ENCODE data around the gene TXK. TPM values are rescaled to one million over a fixed set of nuclear protein-coding genes. Genes with fewer than 3 reads are reported as not detected.

Gene TXK
- total and polyA plus RNA-seq, 10 of the 15 experiments (the other 5 are each of a cell fraction or from before 2014, with no cell fraction given) = 0.44 to 2.9 (median 1.4) TPM

DNA sequence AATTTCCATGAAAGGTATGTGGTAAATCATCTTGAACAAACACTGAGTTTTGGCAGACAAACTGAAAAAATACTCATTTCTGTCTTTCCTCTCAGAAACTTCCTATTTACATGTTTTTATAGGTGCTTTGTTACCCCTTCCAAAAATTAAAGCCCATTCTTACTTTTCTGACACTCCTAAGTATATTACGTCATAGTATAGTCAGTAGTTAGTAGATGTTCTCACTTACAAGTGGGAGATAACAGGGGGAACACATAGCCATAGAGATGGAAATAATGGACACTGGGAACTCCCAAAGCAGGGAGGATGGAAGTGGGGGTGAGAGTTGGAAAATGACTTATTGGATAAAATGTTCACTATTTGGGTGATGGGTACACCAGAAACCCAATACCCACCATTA is 28.8 kb downstream of the TXK start:
- ChIA-PET SMC1A (ENCODE audit: uncharacterized antibody, unreplicated experiment) (interaction anchor here (2.1 kb wide), 1 partner anchor 10 kb away, joined by 7 read pairs; no protein-coding TSS in a partner anchor), CTCF (interaction anchor here (0.7 kb wide), 1 partner anchor 19 kb away, joined by 4 read pairs; no protein-coding TSS in a partner anchor), RAD21 (ENCODE audit: unreplicated experiment) (no interaction called here), POLR2A (no interaction called here)
- no peaks in the 10 kb centered on the region for H3K79me2 ChIP-seq (ENCODE audit: control insufficient read depth, insufficient read depth, low read length)
- H3K27ac ChIP-seq (ENCODE audit: control insufficient read depth, insufficient read depth) = no peak overlapping the region
- DNase-seq (ENCODE audit: low read depth, low spot score) (no peak), FAIRE-seq (no peak), ATAC-seq (no peak)
- H3K36me3 ChIP-seq (ENCODE audit: control insufficient read depth in 2 of 2, insufficient read depth in 2 of 2, low read length in 1 of 2) = no peaks in the 10 kb centered on the region
- no peaks in the 10 kb centered on the region for H3K27me3 ChIP-seq (replicated peaks in 1 of 2; ENCODE audit: control insufficient read depth in 2 of 2, insufficient read depth in 2 of 2, low read length in 1 of 2)
- 96% methylated on average over 1 of the region's 1 CpG for WGBS (ENCODE audit: insufficient coverage, insufficient replicate concordance, low lambda C conversion rate, missing lambda C conversion rate)
- no TSS peak for BruUV-seq (replicated peaks)
- H3K9ac ChIP-seq (ENCODE audit: control insufficient read depth, insufficient read depth, low read length) = no peak overlapping the region
- in situ Hi-C loops (cut with MboI) = no loop called here
- no peak overlapping the region for H2AFZ ChIP-seq (ENCODE audit: control insufficient read depth, low read depth, low read length)
- no peaks in the 10 kb centered on the region for H3K4me1 ChIP-seq (ENCODE audit: control insufficient read depth, insufficient read depth, low read length)
- no peak overlapping the region for H3K4me2 ChIP-seq (ENCODE audit: control insufficient read depth, insufficient read depth)
- H3K4me3 ChIP-seq = no peak overlapping the region
- H3K9me3 ChIP-seq (replicated peaks; ENCODE audit: control insufficient read depth, insufficient read depth, low read length) = no peaks in the 10 kb centered on the region
- no peak for TF ChIP-seq RFX5 (IDR thresholded peaks at IDR 0.05; ENCODE audit: low read depth, low read length)
- TF ChIP-seq JUNB (IDR thresholded peaks at IDR 0.05) = no peak
- TF ChIP-seq NR2C1 (IDR thresholded peaks at IDR 0.05) = no peak
- no peak for TF ChIP-seq ESRRA (IDR thresholded peaks at IDR 0.05; ENCODE audit: low read length)
- TF ChIP-seq HDAC6 (IDR thresholded peaks at IDR 0.05; ENCODE audit: unreplicated experiment) = no peak
- intact Hi-C loops (cut with micrococcal nuclease; ENCODE audit: unreplicated experiment) = loop anchor here (5.0 kb wide), 1 partner anchor 103 kb away; no protein-coding TSS in a partner anchor
- no peaks in the 10 kb centered on the region for H4K20me1 ChIP-seq (ENCODE audit: control insufficient read depth, insufficient read depth)

DNA sequence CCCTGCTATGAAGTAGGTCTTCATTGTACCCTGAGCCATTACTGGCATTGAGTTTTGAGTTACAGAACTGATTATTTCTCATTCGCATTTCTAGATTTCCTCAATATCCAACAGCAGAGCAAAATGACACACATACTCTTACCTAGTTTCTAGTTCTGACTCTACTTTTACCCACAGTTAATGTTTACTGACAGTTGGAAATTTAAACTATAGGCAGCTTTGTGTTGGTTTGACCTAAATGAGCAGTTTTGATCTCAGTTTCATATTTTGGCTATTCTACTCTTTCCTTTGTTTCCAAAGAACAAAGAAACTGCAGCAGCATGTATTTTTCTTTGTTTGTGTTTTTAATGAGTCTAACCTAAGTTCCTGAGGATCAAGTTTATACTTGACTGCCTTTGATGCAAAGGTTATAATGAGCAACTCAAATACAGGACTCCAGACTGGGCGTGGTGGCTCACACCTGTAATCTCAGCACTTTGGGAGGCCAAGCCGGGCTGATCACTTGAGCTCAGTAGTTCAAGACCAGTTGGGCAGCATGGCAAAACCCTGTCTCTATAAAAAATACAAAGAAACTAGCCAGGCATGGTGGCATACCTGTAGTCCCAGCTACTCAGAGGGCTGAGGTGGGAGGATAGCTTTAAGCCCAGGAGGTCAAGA is 30.4 kb downstream of the TXK start:
- 71% methylated on average over 3 of the region's 3 CpGs for WGBS (ENCODE audit: insufficient coverage, insufficient replicate concordance, low lambda C conversion rate, missing lambda C conversion rate)
- RAD21 ChIA-PET (ENCODE audit: unreplicated experiment) = interaction anchor here (1.1 kb wide), 1 partner anchor 100 kb away, joined by 3 read pairs; no protein-coding TSS in a partner anchor
- DNase-seq (ENCODE audit: low read depth, low spot score) (no peak), FAIRE-seq (no peak), ATAC-seq (peak; percentile 86)
- no peak overlapping the region for H2AFZ ChIP-seq (ENCODE audit: control insufficient read depth, low read depth, low read length)
- no peak overlapping the region for H3K9ac ChIP-seq (ENCODE audit: control insufficient read depth, insufficient read depth, low read length)
- intact Hi-C loops (cut with micrococcal nuclease; ENCODE audit: unreplicated experiment) (loop anchor here (5.0 kb wide), 1 partner anchor 66 kb away; no protein-coding TSS in a partner anchor), in situ Hi-C loops (cut with MboI) (no loop called here)
- CTCF ChIA-PET = interaction anchor here (1.2 to 1.8 kb wide), 3 partner anchors 23 to 187 kb away, joined by 3 to 7 read pairs (median 3); no protein-coding TSS in a partner anchor
- TSS peak; percentile 63 for BruUV-seq (replicated peaks)
- no peak overlapping the region for H3K4me2 ChIP-seq (ENCODE audit: control insufficient read depth, insufficient read depth)
- POLR2A ChIA-PET = no interaction called here
- SMC1A ChIA-PET (ENCODE audit: uncharacterized antibody, unreplicated experiment) = interaction anchor here (0.7 to 2.1 kb wide), 2 partner anchors 8 to 16 kb away, joined by 3 to 7 read pairs; no protein-coding TSS in a partner anchor
- no peaks in the 10 kb centered on the region for H4K20me1 ChIP-seq (ENCODE audit: control insufficient read depth, insufficient read depth)
- H3K27ac ChIP-seq (ENCODE audit: control insufficient read depth, insufficient read depth) = no peak overlapping the region
- H3K36me3 ChIP-seq (ENCODE audit: control insufficient read depth in 2 of 2, insufficient read depth in 2 of 2, low read length in 1 of 2) = no peaks in the 10 kb centered on the region
- no peaks in the 10 kb centered on the region for H3K9me3 ChIP-seq (replicated peaks; ENCODE audit: control insufficient read depth, insufficient read depth, low read length)
- no peaks in the 10 kb centered on the region for H3K27me3 ChIP-seq (replicated peaks in 1 of 2; ENCODE audit: control insufficient read depth in 2 of 2, insufficient read depth in 2 of 2, low read length in 1 of 2)
- H3K4me3 ChIP-seq = no peak overlapping the region
- H3K79me2 ChIP-seq (ENCODE audit: control insufficient read depth, insufficient read depth, low read length) = no peaks in the 10 kb centered on the region
- H3K4me1 ChIP-seq (ENCODE audit: control insufficient read depth, insufficient read depth, low read length) = no peaks in the 10 kb centered on the region
- TF ChIP-seq IKZF1 (conservative IDR thresholded peaks at IDR 0.05) (peak; percentile 55), RUNX3 (IDR thresholded peaks at IDR 0.05; ENCODE audit: low read length) (peak; percentile 32; the same call in 1 of the 2 replicates), BHLHE40 (IDR thresholded peaks at IDR 0.05; ENCODE audit: borderline replicate concordance in 1 of 2, low read depth in 2 of 2, low read length in 1 of 2) (no peak; a peak in 1 of 4 replicates), MXI1 (IDR thresholded peaks at IDR 0.05; ENCODE audit: low read depth, low read length) (no peak), MTA2 (IDR thresholded peaks at IDR 0.05; ENCODE audit: low read depth) (peak; percentile 95), NR2F1 (conservative IDR thresholded peaks at IDR 0.05) (peak; percentile 43; the same call in 1 of the 2 replicates), NBN (IDR thresholded peaks at IDR 0.05) (0 out of 2 replicates have a peak, but pooled peaks have one; percentile 31)
- TF ChIP-seq, protein P1, sequence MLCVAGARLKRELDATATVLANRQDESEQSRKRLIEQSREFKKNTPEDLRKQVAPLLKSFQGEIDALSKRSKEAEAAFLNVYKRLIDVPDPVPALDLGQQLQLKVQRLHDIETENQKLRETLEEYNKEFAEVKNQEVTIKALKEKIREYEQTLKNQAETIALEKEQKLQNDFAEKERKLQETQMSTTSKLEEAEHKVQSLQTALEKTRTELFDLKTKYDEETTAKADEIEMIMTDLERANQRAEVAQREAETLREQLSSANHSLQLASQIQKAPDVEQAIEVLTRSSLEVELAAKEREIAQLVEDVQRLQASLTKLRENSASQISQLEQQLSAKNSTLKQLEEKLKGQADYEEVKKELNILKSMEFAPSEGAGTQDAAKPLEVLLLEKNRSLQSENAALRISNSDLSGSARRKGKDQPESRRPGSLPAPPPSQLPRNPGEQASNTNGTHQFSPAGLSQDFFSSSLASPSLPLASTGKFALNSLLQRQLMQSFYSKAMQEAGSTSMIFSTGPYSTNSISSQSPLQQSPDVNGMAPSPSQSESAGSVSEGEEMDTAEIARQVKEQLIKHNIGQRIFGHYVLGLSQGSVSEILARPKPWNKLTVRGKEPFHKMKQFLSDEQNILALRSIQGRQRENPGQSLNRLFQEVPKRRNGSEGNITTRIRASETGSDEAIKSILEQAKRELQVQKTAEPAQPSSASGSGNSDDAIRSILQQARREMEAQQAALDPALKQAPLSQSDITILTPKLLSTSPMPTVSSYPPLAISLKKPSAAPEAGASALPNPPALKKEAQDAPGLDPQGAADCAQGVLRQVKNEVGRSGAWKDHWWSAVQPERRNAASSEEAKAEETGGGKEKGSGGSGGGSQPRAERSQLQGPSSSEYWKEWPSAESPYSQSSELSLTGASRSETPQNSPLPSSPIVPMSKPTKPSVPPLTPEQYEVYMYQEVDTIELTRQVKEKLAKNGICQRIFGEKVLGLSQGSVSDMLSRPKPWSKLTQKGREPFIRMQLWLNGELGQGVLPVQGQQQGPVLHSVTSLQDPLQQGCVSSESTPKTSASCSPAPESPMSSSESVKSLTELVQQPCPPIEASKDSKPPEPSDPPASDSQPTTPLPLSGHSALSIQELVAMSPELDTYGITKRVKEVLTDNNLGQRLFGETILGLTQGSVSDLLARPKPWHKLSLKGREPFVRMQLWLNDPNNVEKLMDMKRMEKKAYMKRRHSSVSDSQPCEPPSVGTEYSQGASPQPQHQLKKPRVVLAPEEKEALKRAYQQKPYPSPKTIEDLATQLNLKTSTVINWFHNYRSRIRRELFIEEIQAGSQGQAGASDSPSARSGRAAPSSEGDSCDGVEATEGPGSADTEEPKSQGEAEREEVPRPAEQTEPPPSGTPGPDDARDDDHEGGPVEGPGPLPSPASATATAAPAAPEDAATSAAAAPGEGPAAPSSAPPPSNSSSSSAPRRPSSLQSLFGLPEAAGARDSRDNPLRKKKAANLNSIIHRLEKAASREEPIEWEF (IDR thresholded peaks at IDR 0.05; ENCODE audit: insufficient replicate concordance, low read depth, low read length) = no peak

All from GM12878 (cell line).